Activated CD4-positive, CD25-positive, alpha-beta regulatory T cell treated with anti-CD3 and anti-CD28 coated beads, Interleukin-2, amount 50 U/mL, for 24 hours (primary cell): ENCODE results near the gene ANKRD53.

Experiments
- ATAC-seq, 2 donors: fragments of 150-1000 bp; cut with Tn5 transposase; one replicate each; pipeline ENCODE4 v1.10.0; 2021; ENCODE audit warnings: mild to moderate bottlenecking in 1 of 2, moderate library complexity in 1 of 2

The ANKRD53 gene

DNA sequence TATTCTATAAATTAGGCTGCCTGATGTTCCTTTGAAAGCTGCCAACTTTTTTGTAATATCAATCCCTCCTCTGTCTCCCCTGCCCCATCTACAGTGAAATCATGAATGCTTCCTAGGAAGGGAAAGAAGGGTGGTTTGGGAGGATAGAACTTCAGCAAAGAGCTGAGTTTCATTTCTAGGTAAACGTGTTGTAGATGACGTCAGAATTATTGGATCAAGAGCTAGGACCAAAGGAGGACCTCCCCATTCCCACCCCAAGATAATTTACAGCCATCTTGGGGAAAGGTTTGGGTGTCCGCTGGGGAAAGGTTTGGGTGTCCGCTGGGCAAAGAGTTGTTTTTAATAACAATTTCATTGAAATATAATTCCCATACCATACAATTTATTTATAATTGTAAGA is 11.2 kb upstream of the ANKRD53 start:
- no peak for ATAC-seq

- no peak for ATAC-seq
Observed at GRCh38 chr2:70974592-70974991, 3.8 kb upstream of the ANKRD53 start.

GRCh38 chr2:70975237-70975636 is 3.2 kb upstream of the ANKRD53 start:
- no peak for ATAC-seq

- ATAC-seq = peak; percentile 18 to 33
Observed at GRCh38 chr2:70977605-70978205, 725 bp upstream of the ANKRD53 start.

- ATAC-seq = no peak
Observed at GRCh38 chr2:70979180-70979488, 704 bp downstream of the ANKRD53 start.

- ATAC-seq = no peak
Observed at GRCh38 chr2:70979626-70980025, 1.2 kb downstream of the ANKRD53 start.

DNA sequence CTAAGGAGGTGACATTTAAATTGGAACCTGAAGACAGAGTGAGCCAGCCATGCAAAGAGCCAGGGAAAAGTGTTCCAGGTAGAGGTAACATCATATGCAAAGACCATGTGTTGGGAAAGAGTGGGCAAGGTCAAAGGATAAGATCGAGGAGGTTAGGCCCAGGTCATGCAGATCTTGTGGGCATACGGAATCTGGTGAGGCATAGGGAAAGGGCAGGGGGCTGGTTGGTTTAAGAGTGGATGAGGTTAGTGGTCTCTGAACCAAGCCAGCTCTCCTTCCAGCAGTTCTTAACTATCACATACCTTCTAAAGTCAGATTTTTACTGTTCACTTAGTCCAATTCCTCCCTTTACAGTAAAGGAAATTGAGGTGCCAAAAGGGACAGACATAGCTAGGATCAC is 3.0 kb downstream of the ANKRD53 start:
- no peak for ATAC-seq

GRCh38 chr2:70981866-70982810 is 3.7 kb downstream of the ANKRD53 start:
- ATAC-seq = no peak

DNA sequence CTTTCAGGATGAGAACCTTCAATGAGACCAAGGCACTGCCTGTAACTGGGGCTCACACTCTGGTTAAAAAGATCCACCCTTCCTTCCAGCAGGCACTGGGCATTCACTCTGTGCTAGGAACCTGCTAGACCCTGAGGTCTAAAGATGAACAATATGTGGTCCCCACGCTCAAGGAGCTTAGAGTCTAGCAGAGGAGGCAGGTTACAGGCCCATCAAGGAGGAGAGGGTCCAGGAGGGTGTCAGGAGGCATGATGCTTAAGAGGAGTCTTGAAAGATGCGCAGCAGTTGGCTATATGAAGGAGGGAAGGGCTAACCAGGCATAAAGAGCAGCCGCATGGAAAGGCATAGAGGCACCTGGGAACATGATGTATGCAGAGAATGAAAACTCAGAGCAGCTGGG is 4.5 kb downstream of the ANKRD53 start:
- ATAC-seq = no peak

DNA sequence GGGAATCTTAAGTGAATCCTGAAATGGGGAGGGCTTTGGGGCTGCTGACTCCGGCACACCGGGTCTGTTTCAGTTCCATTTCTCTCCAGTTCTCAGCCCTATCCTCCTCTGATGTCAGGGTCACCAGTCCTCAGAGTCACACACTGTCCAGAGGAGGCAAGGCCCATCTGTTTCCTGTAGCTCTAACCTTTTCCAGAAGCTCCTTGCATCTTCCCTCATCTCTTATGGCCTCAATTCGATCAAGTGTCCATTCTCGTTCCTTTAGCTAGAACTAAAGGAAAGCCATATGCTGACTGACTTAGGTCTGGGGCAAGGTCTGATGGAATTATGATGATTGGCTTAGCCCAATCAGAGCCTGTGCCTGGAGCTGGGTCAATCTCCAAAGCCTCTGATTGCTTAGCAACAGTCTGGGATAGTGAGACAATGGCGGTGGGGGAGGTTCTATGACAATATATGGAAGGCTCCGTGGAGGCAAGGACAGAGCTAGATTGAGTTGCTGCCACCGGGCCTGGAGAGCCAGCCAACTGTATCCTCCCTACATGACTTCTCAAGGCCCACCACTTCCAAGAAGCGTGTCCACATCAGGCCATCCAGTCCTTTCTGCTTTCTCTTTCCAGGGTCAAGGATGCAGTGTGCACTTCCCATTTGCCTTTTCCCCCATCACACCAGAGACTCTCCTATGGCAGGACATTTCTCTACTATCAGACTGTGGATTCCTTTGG is 5.2 kb downstream of the ANKRD53 start:
- ATAC-seq = no peak

GRCh38 chr2:70984228-70984575 is 5.8 kb downstream of the ANKRD53 start:
- ATAC-seq = no peak

- ATAC-seq = peak; percentile 98 to 99
Observed at GRCh38 chr2:70984576-70985282, 6.3 kb downstream of the ANKRD53 start.

- no peak for ATAC-seq
Observed at GRCh38 chr2:70985283-70985688, 6.9 kb downstream of the ANKRD53 start.

GRCh38 chr2:70985956-70986355 is 7.5 kb downstream of the ANKRD53 start:
- ATAC-seq = no peak

GRCh38 chr2:70986499-70987189 is 8.2 kb downstream of the ANKRD53 start:
- ATAC-seq = no peak

DNA sequence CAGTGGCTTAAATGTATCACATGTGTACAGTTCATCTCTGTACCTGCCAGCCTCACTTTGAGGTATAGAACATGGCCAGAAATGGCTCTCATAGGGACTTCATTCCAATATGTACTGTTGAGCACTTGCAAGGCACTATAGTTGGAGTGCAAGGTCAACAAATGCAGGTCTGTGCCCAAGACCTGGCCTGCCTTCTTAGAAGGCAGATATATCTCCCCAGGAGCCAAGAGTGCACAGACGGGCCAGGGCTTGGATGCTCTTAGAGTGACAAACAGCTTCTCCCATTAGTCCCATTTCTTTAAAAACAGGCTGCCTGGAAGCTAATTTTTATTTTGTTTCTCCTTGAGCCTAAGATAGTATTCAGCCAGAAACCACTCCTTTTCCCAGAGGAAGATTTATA is 9.0 kb downstream of the ANKRD53 start:
- no peak for ATAC-seq

DNA sequence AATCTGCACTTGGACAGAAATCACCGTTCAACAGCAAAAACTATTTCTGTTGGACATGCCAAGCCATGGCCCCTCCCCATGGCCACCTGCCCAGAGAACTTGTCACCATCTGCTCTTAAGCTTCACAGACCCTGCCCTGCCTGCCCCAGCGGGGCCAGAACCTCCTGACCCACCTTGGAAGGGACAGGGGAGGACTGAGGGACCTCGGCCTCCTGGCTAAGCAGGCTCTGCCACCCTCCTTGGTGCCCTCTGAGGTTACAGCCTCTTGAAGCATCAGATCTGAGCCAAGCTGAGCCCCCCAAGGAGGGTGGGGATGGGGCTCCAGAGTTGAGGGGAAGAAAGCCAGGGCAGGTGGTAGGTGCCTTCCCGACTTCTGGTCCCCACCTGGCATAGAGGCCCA is 9.7 kb downstream of the ANKRD53 start:
- no peak for ATAC-seq

- ATAC-seq = no peak
Observed at GRCh38 chr2:70988726-70989648, 10.6 kb downstream of the ANKRD53 start.

DNA sequence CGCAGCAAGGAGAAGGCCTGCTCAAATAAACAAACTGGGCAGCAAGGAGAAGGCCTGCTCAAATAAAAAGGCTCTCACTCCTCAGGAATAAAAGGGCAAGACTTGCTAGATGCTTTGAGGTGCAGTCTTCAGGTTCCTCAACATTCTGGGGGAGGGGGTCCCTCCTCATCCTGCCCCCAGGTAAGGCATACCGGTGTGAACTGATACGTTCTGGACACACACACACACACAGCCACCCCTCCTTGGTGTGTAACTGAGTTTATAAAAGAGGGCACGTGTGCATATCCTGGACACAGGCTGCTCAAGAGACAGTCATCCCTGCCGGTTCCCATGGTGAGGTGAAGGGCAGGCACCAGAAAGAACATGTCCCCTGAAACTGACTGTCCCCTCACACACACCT is 11.8 kb downstream of the ANKRD53 start:
- no peak for ATAC-seq

DNA sequence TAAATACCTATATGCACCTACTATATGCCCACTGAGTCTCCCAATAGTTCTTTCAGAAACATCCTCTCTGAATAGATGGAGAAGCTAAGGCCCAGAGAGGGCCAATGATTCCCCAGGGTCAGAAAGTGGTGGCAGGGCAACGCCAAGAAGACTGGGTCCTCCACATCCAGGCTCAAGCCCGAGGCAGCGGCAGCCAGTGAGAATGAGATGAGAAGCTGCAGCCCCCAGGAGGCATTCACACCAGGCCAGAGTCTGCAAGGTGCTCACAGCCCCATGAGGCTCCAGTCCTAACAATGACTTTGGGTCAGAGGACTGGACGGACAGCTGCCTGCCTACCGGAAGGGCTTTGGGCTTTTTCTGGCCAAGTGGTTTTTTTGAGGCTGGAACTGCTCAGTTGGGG is 12.7 kb downstream of the ANKRD53 start:
- no peak for ATAC-seq

DNA sequence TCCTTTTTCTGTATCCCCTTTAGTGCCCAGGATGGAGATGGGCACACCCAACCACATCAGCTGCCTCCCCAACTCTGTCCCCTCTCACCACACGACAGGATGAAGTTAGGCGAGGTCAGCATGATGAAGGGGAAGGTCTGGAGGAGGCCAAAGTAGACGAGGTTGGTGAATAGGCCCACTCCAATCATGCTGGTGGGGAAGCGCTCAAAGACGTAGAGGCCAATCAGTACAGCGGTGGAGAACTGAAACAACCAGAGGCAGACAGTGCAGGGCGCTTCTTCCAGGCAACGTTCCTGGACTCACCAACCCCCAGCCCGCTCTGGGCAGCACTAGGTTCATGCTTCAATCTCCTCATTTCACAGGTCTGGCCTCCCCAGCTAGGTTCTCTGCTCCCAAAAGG is 13.3 kb downstream of the ANKRD53 start:
- no peak for ATAC-seq
